Lung (tissue), 12 donors: ENCODE results near the gene ETV3. TPM values are rescaled to one million over a fixed set of nuclear protein-coding genes. Genes with fewer than 3 reads are reported as not detected.

Experiments used
- ATAC-seq: fragments of 200-7000 bp; cut with Tn5 transposase; one replicate; pipeline ENCODE4 v1.9.1; 2020; ENCODE audit warnings: moderate number of reproducible peaks; ENCODE audit not compliant: insufficient read depth, low FRiP score
- DNase-seq, 3 donors: peaks; one replicate each; pipeline ENCODE4 v3.0.0-alpha.2; 2013 to 2017
- H3K27ac ChIP-seq, 2 donors: one replicate each; pipeline ENCODE4 v1.5.1; 2013; ENCODE audit warnings: mild to moderate bottlenecking in 2 of 2, moderate library complexity in 2 of 2, control low read depth in 1 of 2, inconsistent platforms in 1 of 2, low read depth in 1 of 2, low read length in 1 of 2
- H3K27me3 ChIP-seq, 3 donors: one replicate each; pipeline ENCODE4 v1.5.1; 2013; ENCODE audit warnings: low read length in 2 of 3; ENCODE audit not compliant: control insufficient read depth in 3 of 3, insufficient read depth in 3 of 3
- H3K36me3 ChIP-seq, 4 donors: one replicate each; pipeline ENCODE4 v1.5.1; 2013; ENCODE audit warnings: low read length in 4 of 4, mild to moderate bottlenecking in 1 of 4, moderate library complexity in 1 of 4; ENCODE audit not compliant: control insufficient read depth in 4 of 4, insufficient read depth in 4 of 4
- H3K4me1 ChIP-seq, 5 donors: one replicate each; pipeline ENCODE4 v1.5.1; 2013; ENCODE audit warnings: low read length in 5 of 5, mild to moderate bottlenecking in 2 of 5, moderate library complexity in 1 of 5; ENCODE audit not compliant: control insufficient read depth in 5 of 5, insufficient read depth in 5 of 5
- H3K4me3 ChIP-seq: one replicate; pipeline ENCODE4 v1.5.1; 2013; ENCODE audit warnings: mild to moderate bottlenecking, control low read depth, moderate library complexity
- H3K9ac ChIP-seq, 2 donors: one replicate each; pipeline ENCODE4 v1.5.1; 2013; ENCODE audit warnings: low read length in 2 of 2, control low read depth in 1 of 2; ENCODE audit not compliant: insufficient read depth in 1 of 2
- H3K9me3 ChIP-seq, 4 donors: one replicate each; pipeline ENCODE4 v1.5.1; 2013; ENCODE audit warnings: low read length in 3 of 4, mild to moderate bottlenecking in 1 of 4, moderate library complexity in 1 of 4; ENCODE audit not compliant: control insufficient read depth in 4 of 4, insufficient read depth in 3 of 4
- WGBS, 2 donors: extraction: QIAGEN DNeasy Blood & Tissue Kit; methylation state at CpG; one replicate each; pipeline ENCODE4 v1.1.7; 2013; 5-methylcytosine and 5-hydroxymethylcytosine counted together
- polyA plus RNA-seq, 2 donors: library from polyadenylated mRNA; stranded (reverse); fragments of 200-250 nt; gene quantifications; one replicate each; pipeline ENCODE4 v1.2.1, GENCODE V29; 2013
- total RNA-seq, 2 donors: library from RNA; depleted of rRNA in 1 of 2; stranded (reverse); fragments of >200 nt in 1 of 2; gene quantifications; one replicate each; pipeline ENCODE4 v1.2.1, GENCODE V29; 2014 to 2021
- TF ChIP-seq, protein P1 (sequence below): IDR thresholded peaks from 2 replicates; pipeline ENCODE4 v1.5.1; 2012; ENCODE audit warnings: mild to moderate bottlenecking; ENCODE audit errors: control extremely low read depth, extremely low read depth
- donor health status: control.
- donor health status: control.
- donor health status: Bipolar disorder and iron deficiency.
- donor health status: healthy.
- donor health status: DM: yes; HTN: yes; CAD: no.

ETV3 gene
- total and polyA plus RNA-seq, 4 donors = 7.9 to 31.5 (median 19.3) TPM

DNA sequence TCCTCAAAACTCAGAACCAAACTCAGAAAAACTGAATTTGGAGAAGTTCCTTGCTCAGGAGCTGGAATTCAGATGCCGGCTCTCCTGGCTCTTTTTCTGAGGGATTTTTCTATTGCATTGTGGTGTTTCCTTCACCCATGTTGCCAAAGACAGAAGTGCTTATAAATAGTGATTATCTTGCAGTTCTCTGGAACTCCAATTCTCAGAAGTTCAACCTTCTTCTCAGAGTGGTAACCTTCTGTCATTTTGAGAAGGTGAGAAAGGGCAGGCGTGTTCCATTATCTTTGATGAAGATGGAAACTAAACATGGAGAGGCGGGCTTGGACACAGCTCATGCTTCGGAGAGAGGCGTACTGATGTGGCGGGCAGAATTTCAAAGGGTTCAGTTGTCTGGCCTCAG is 12.4 kb upstream of the ETV3 start:
- 92 to 95% methylated on average over 6 of the region's 6 CpGs for WGBS, 2 donors
- H3K4me1 ChIP-seq = peaks cover 5 to 19% (median 14%) of the 10 kb centered on the region in 5 donors
- no peaks in the 10 kb centered on the region for H3K36me3 ChIP-seq

DNA sequence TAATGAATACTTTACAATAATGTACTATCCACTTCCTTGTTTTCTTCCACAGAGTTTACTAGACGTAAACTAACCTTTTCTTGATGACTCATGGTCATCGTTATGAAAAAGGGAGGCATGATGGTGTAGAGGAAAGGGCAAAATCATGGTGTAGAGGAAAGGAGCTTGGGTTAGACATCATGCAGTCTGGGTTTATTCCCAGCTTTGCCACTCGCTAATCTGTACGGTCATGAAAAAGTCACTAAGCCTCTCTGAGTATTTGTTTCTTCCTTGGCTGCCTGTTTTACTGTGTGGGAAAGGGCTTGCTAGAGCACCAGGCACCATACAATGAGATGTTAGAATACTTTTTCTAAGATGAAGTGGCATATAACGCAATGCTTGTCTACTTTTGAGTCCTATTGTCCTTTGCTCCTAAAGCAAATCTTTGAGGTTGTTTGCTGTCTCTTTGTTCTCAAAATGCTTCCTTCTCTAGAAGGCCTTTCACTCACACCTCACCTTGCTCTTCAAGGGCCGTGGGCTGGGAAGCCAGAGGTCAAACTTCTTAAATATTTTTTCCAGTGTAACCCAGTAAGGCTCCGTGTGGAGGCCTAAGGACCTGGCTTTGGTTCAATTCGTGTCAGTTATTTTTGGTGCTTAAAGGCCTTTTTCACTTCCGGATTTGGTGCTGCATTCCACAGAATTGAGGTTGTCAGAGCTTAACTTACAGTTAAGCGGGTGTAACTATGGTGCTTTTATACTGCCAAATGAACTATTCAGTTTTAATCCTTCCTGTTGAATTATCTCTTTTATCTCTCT is 9.9 kb upstream of the ETV3 start:
- 50 to 62% methylated on average over 10 of the region's 10 CpGs for whole genome bisulfite sequencing, 2 donors
- no peaks in the 10 kb centered on the region for H3K9me3 ChIP-seq

More for the DNA sequence above, 12.4 kb upstream of the ETV3 start:
- DNase-seq (no peak), ATAC-seq (no peak)
- Histone ChIP-seq H3K9ac (no peak overlapping the region), H3K27ac (no peak overlapping the region), H3K27me3 (no peaks in the 10 kb centered on the region), H3K9me3 (no peaks in the 10 kb centered on the region), H3K4me3 (no peak overlapping the region)
- TF ChIP-seq, protein P1, sequence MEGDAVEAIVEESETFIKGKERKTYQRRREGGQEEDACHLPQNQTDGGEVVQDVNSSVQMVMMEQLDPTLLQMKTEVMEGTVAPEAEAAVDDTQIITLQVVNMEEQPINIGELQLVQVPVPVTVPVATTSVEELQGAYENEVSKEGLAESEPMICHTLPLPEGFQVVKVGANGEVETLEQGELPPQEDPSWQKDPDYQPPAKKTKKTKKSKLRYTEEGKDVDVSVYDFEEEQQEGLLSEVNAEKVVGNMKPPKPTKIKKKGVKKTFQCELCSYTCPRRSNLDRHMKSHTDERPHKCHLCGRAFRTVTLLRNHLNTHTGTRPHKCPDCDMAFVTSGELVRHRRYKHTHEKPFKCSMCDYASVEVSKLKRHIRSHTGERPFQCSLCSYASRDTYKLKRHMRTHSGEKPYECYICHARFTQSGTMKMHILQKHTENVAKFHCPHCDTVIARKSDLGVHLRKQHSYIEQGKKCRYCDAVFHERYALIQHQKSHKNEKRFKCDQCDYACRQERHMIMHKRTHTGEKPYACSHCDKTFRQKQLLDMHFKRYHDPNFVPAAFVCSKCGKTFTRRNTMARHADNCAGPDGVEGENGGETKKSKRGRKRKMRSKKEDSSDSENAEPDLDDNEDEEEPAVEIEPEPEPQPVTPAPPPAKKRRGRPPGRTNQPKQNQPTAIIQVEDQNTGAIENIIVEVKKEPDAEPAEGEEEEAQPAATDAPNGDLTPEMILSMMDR = no peak

DNA sequence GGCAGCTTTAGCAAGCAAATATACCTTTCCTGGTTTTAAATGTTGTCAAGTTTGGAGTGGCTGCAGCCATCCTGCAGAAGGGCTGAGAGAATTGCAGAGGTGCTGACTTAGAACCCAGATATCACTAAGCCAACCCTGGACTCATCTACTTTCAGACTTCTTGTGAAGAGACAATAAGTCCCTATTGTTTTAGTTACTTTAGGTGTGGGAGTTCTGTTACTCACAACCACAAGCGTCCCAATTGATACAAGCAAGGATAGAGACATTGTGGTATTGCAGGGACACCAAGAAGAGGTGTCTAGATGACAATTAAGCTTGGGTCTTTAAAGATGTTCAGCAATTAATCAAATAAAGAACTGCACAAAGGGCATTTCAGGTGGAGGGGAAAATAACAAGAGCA is 8.8 kb upstream of the ETV3 start:
- no peaks in the 10 kb centered on the region for H3K36me3 ChIP-seq
- peaks cover 0 to 6% (median 0%) of the 10 kb centered on the region in 5 donors for H3K4me1 ChIP-seq
- WGBS, 2 donors = 94 to 100% methylated on average over 1 of the region's 1 CpG
- DNase-seq (no peak), ATAC-seq (no peak)
- no peak overlapping the region for H3K9ac ChIP-seq
- H3K27me3 ChIP-seq = no peaks in the 10 kb centered on the region
- no peak overlapping the region for H3K4me3 ChIP-seq
- TF ChIP-seq, protein P1 = no peak
- no peaks in the 10 kb centered on the region for H3K9me3 ChIP-seq
- no peak overlapping the region for H3K27ac ChIP-seq

More for the DNA sequence above, 9.9 kb upstream of the ETV3 start:
- TF ChIP-seq, protein P1 = no peak
- Histone ChIP-seq H3K4me3 (no peak overlapping the region), H3K4me1 (peaks cover 0 to 6% (median 0%) of the 10 kb centered on the region in 5 donors), H3K9ac (no peak overlapping the region), H3K27me3 (no peaks in the 10 kb centered on the region), H3K36me3 (no peaks in the 10 kb centered on the region), H3K27ac (peak overlapping the region in 1 of 2 donors; percentile 24)
- DNase-seq = peak in 2 of 3 donors; percentile 65 to 77
- no peak for ATAC-seq

DNA sequence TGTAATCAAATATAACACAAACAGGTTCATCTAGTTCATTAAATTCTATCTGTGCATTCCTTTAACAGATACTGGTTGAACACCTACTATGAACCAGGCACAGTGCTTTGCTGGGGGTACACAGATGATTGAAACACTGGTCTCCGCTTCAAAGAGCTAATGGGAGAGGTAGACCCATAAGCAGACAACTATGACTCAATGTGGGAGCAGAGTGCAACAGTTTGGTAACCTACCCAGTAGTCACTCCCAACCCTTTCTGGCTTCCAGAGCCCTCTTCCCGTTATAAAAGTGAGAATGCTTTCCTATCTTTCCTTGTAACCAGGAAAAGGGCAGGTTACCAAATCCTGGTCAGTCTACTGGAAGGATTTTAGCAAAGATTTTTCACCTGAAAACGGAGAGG is 8.0 kb upstream of the ETV3 start:
- DNase-seq = no peak
- TF ChIP-seq, protein P1 = no peak
- Histone ChIP-seq H3K4me1 (peaks cover 0 to 6% (median 0%) of the 10 kb centered on the region in 5 donors), H3K4me3 (no peak overlapping the region), H3K27me3 (no peaks in the 10 kb centered on the region), H3K36me3 (no peaks in the 10 kb centered on the region), H3K27ac (no peak overlapping the region), H3K9ac (no peak overlapping the region), H3K9me3 (no peaks in the 10 kb centered on the region)
- WGBS, 2 donors = 86 to 88% methylated on average over 3 of the region's 3 CpGs
- ATAC-seq = no peak
